ENCODE results near the gene RPL13.

Gene RPL13

DNA sequence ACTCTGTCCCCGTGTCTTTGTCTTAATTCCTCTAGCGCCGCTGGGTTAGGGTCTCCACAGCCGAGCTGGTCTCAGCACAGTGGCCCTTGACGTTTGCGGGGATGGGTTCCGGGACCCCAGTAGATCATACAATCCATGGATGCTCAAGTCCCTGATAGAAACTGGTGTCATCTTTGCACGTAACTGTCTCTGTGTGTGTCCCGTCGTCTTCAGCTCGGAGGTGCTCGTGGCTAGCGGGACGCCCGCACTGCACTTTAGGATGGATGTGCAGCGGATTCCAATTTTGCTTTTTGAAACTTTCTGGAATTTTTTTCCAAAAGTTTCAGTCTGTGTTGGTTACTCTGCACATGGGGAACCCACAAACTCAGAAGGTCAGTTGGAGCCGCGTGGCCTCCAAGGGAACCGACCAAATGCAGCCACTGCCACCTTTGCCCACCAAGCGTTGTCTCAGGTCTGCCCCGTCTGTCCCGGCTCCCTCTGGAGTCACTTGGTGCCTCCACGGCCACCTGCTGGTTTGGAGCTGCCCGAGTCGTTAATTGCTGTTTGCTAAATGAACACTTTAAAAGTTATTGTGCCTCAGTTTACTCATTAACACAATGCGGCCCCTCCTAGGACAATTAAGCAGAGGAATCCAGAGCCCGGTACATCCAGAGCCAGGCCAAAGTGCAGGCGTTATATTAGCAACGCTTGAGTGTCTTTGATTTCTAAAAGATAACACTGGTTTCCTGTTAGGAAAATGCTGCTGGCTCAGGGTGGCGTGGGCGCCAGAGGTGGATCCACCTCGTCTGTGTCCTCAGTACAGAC, 47.7 kb downstream of the RPL13 start:
- no peak overlapping the region for H3K27ac ChIP-seq

GRCh38 chr16:89610108-89610453, 49.6 kb downstream of the RPL13 start:
- TF ChIP-seq CTCF (conservative IDR thresholded peaks at IDR 0.05) = no peak
- no peak overlapping the region for H3K27ac ChIP-seq

More for the DNA sequence above, 47.7 kb downstream of the RPL13 start:
- TF ChIP-seq CTCF (conservative IDR thresholded peaks at IDR 0.05) = no peak

DNA sequence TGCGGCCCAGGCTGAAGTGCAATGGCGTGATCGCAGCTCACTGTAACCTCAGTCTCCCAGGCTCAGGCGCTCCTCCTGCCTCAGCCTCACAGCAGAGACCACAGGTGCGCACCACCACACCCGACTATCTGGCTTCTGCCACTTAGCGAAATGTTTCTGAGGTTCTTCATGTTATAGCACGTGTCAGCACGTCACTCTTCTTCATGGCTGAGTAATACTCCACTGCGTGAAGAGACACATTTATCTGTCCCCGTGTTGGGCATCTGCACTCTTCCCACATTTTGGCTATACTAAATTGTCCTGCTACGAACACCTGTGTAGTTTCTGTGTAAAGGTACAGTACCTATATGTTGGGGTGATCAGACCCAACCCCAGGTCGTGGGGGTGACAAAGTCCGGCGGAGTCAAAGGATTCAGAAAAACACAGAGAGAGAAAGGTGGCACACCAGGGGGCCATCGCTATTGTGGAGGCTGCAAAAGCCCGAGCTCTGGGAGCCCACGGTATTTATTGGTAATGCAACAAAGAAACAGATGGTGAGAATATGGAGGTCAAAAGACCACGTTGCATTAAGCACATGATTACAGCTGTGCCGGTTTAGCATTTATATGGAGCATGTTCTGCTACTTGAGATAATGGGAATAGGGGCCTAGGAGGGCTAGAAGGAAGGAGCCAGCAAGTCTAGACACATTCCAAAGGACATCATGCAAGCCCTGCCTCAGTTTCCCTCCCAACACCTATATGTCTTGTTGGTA, 52.1 kb downstream of the RPL13 start:
- no peak overlapping the region for H3K27ac ChIP-seq
- no peak for TF ChIP-seq CTCF (conservative IDR thresholded peaks at IDR 0.05)

GRCh38 chr16:89613231-89613953, 52.9 kb downstream of the RPL13 start, which contains the start of gene DPEP1:
Gene DPEP1, plus strand, starts transcription at chr16:89613642. Its CDS starts 16,769 bp downstream, at chr16:89630411.
- no peak within 1 kb of the TSS for H3K27ac ChIP-seq
- no peak for TF ChIP-seq CTCF (conservative IDR thresholded peaks at IDR 0.05)

- TF ChIP-seq CTCF (conservative IDR thresholded peaks at IDR 0.05) = no peak
- H3K27ac ChIP-seq = no peak overlapping the region
These were observed 53.5 kb downstream of the RPL13 start for GRCh38 chr16:89613954-89614459.
